H1 (cell line): ENCODE data around the gene IDE. TPM values are rescaled to one million over a fixed set of nuclear protein-coding genes. Genes with fewer than 3 reads are reported as not detected.

Source experiments
- BCL11A ChIP-seq, 2 experiments: IDR thresholded peaks; one replicate each; pipeline ENCODE4 v1.6.1; 2011; ENCODE audit warnings: low read depth in 2 of 2, low read length in 2 of 2, mild to moderate bottlenecking in 2 of 2
- CREB1 ChIP-seq: IDR thresholded peaks from 2 replicates; pipeline ENCODE4 v1.6.1; 2012; ENCODE audit warnings: inconsistent platforms
- EGR1 ChIP-seq: IDR thresholded peaks from 2 replicates; pipeline ENCODE4 v1.6.1; 2011; ENCODE audit warnings: low read depth, low read length, borderline replicate concordance
- EP300 ChIP-seq, 2 experiments: IDR thresholded peaks; 1 replicate in 1 of 2; 2 replicates in 1 of 2; pipeline ENCODE4 v1.6.1; 2011 to 2012; ENCODE audit warnings: low read depth in 2 of 2, low read length in 2 of 2, mild to moderate bottlenecking in 2 of 2, borderline replicate concordance in 1 of 2, inconsistent platforms in 1 of 2, moderate library complexity in 1 of 2
- EZH2 ChIP-seq: fragments of 200-600 bp; sonication (generic); IDR thresholded peaks from 2 replicates; pipeline ENCODE4 v1.7.1; 2012; ENCODE audit warnings: low read depth, mild to moderate bottlenecking, moderate library complexity, low read length, inconsistent platforms; ENCODE audit not compliant: severe bottlenecking
- POLR2AphosphoS5 ChIP-seq: IDR thresholded peaks from 2 replicates; pipeline ENCODE4 v1.6.1; 2011; ENCODE audit warnings: low read depth, low read length
- POU5F1 ChIP-seq: IDR thresholded peaks from 2 replicates; pipeline ENCODE4 v1.6.1; 2011; ENCODE audit warnings: low read depth, mild to moderate bottlenecking, low read length, moderate library complexity
- RAD21 ChIP-seq, 2 experiments: IDR thresholded peaks in 1 of 2; conservative IDR thresholded peaks in 1 of 2; 2 replicates each; pipeline ENCODE4 v1.6.1; 2011; ENCODE audit warnings: low read depth in 2 of 2, low read length in 2 of 2, improper control_type of control experiment in 1 of 2, inconsistent platforms in 1 of 2, mild to moderate bottlenecking in 1 of 2, moderate library complexity in 1 of 2
- RFX5 ChIP-seq: IDR thresholded peaks from 2 replicates; pipeline ENCODE4 v1.6.1; 2011; ENCODE audit warnings: low read depth, low read length, improper control_type of control experiment, borderline replicate concordance
- RNF2 ChIP-seq: fragments of 200-900, 300-1000 bp; sonication (generic); IDR thresholded peaks from 2 replicates; pipeline ENCODE4 v1.7.1; 2016; ENCODE audit warnings: borderline replicate concordance, low read depth, mild to moderate bottlenecking, antibody characterized with exemption, low read length; ENCODE audit not compliant: poor library complexity, severe bottlenecking; ENCODE audit errors: missing control alignments
- RXRA ChIP-seq: IDR thresholded peaks from 2 replicates; pipeline ENCODE4 v1.6.1; 2011; ENCODE audit warnings: low read depth, mild to moderate bottlenecking, low read length, moderate library complexity; ENCODE audit not compliant: insufficient read depth
- SIN3A ChIP-seq, 2 experiments: IDR thresholded peaks in 1 of 2; conservative IDR thresholded peaks in 1 of 2; 2 replicates each; pipeline ENCODE4 v1.6.1; 2011 to 2012; ENCODE audit warnings: low read length in 2 of 2, improper control_type of control experiment in 1 of 2, low read depth in 1 of 2, mild to moderate bottlenecking in 1 of 2
- SP1 ChIP-seq: IDR thresholded peaks from 2 replicates; pipeline ENCODE4 v1.6.1; 2011; ENCODE audit warnings: low read depth, low read length
- SP4 ChIP-seq: IDR thresholded peaks from 2 replicates; pipeline ENCODE4 v1.6.1; 2012; ENCODE audit warnings: low read length, inconsistent platforms
- SUZ12 ChIP-seq: fragments of 200-600 bp; sonication (generic); IDR thresholded peaks from 2 replicates; pipeline ENCODE4 v1.6.1; 2012; ENCODE audit warnings: mild to moderate bottlenecking, inconsistent platforms, low read length, moderate library complexity, mixed read lengths
- TAF7 ChIP-seq: optimal IDR thresholded peaks from 2 replicates; pipeline ENCODE3; 2011; ENCODE audit warnings: low read depth, mild to moderate bottlenecking, inconsistent platforms, low read length, moderate library complexity, borderline replicate concordance
- TBP ChIP-seq: IDR thresholded peaks from 2 replicates; pipeline ENCODE4 v1.6.1; 2011; ENCODE audit warnings: low read depth, low read length, improper control_type of control experiment
- TCF12 ChIP-seq: IDR thresholded peaks from 2 replicates; pipeline ENCODE4 v1.6.1; 2011; ENCODE audit warnings: low read depth, mild to moderate bottlenecking, low read length
- TEAD4 ChIP-seq: IDR thresholded peaks from 2 replicates; pipeline ENCODE4 v1.6.1; 2012; ENCODE audit warnings: low read depth, low read length, inconsistent platforms, mixed read lengths
- USF2 ChIP-seq: IDR thresholded peaks from 2 replicates; pipeline ENCODE4 v1.6.1; 2011; ENCODE audit warnings: low read length, improper control_type of control experiment
- YY1 ChIP-seq: IDR thresholded peaks from 2 replicates; pipeline ENCODE4 v1.6.1; 2011; ENCODE audit warnings: low read depth, mild to moderate bottlenecking, low read length
- ZNF274 ChIP-seq: IDR thresholded peaks from 2 replicates; pipeline ENCODE4 v1.7.0; 2012; ENCODE audit warnings: low read length, borderline replicate concordance; ENCODE audit errors: extremely low read depth
- polyA plus RNA-seq, 7 experiments: library from polyadenylated mRNA; depleted of rRNA in 3 of 7; stranded (reverse) in 5 of 7; unstranded in 2 of 7; fragments of >200 nt in 5 of 7; fragments of 200-250 nt in 2 of 7; gene quantifications; 1 replicate in 5 of 7; 2 replicates in 1 of 7; 4 replicates in 1 of 7; pipeline versions ENCODE4 v1.2.1 to v1.2.3, GENCODE V29; 2011 to 2013; ENCODE audit warnings: missing spikeins in 2 of 7, mixed read lengths in 2 of 7
- total RNA-seq: library from RNA; stranded (reverse); fragmentation: NEBNext Ultra II Directional; extraction: Animal tissue kit (Norgen Biotek cat#: 25700); gene quantifications from 2 replicates; pipeline ENCODE4 v1.2.1, GENCODE V29; 2021
- TF ChIP-seq, protein P1 (sequence below): IDR thresholded peaks from 2 replicates; pipeline ENCODE4 v1.6.1; 2012; ENCODE audit warnings: inconsistent platforms

IDE gene
- total and polyA plus RNA-seq, 2 of the 8 experiments (the other 6 are each of a cell fraction or from before 2014, with no cell fraction given), result 12.7 to 52.7 TPM

- no peak for TF ChIP-seq USF2
- no peak for TF ChIP-seq POU5F1
- TF ChIP-seq ZNF274, result no peak
- no peak for TF ChIP-seq TEAD4
- no peak for TF ChIP-seq RFX5
- no peak for TF ChIP-seq RXRA
- peak; percentile 77 for TF ChIP-seq CREB1
- peak in 1 of 2 experiments; percentile 16; a peak in 1 of 3 replicates for TF ChIP-seq EP300 (IDR thresholded peaks at IDR 0.05; ENCODE audit: borderline replicate concordance in 1 of 2, low read depth in 2 of 2, low read length in 2 of 2)
- TF ChIP-seq BCL11A (IDR thresholded peaks at IDR 0.05; ENCODE audit: low read depth in 2 of 2, low read length in 2 of 2), result no peak
- no peak for TF ChIP-seq SUZ12
- no peak for TF ChIP-seq SP1
- TF ChIP-seq YY1, result no peak
- no peak; a peak in 1 of 4 replicates for TF ChIP-seq SIN3A (conservative IDR thresholded peaks at IDR 0.05 in 1 of 2, IDR thresholded peaks at IDR 0.05 in 1 of 2; ENCODE audit: low read depth in 1 of 2, low read length in 2 of 2)
- no peak for TF ChIP-seq EGR1
- peak; percentile 83 for TF ChIP-seq POLR2AphosphoS5
- TF ChIP-seq TAF7, result peak; percentile 79
- TF ChIP-seq TBP, result peak; percentile 74; the same call in 1 of the 2 replicates
- TF ChIP-seq RNF2, result no peak
- TF ChIP-seq TCF12, result no peak
- TF ChIP-seq EZH2, result no peak
- 0 out of 2 replicates have a peak, but pooled peaks have one; percentile 42 for TF ChIP-seq SP4
- TF ChIP-seq, protein P1, sequence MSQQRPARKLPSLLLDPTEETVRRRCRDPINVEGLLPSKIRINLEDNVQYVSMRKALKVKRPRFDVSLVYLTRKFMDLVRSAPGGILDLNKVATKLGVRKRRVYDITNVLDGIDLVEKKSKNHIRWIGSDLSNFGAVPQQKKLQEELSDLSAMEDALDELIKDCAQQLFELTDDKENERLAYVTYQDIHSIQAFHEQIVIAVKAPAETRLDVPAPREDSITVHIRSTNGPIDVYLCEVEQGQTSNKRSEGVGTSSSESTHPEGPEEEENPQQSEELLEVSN, result no peak
- no peak for TF ChIP-seq RAD21 (IDR thresholded peaks at IDR 0.05 in 1 of 2, conservative IDR thresholded peaks at IDR 0.05 in 1 of 2; ENCODE audit: low read depth in 2 of 2, low read length in 2 of 2)
Measured at GRCh38 chr10:92591550-92592022, 17.7 kb upstream of the IDE start (continued).
